ENCODE measurements around the gene CEP164. TPM values are rescaled to one million over a fixed set of nuclear protein-coding genes. Genes with fewer than 3 reads are reported as not detected.

The CEP164 gene
- polyA plus RNA-seq, 1 of the 3 experiments (the other 2 are of a cell fraction) = 27.7 TPM

DNA sequence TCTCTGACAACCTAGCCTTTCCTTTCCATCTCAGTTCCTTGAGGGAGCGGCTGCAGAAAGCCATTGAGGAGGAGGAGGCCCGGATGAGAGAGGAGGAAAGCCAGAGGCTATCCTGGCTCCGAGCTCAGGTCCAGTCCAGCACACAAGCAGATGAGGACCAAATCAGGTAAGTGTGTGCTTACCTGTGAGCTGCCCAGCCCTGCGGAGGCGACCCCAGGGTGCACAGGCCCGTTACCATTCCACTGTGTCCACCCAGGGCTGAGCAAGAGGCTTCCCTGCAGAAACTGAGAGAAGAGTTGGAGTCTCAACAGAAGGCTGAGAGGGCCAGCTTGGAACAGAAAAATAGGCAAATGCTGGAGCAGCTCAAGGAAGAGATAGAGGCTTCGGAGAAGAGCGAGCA is 63.1 kb downstream of the CEP164 start:
- H3K27me3 ChIP-seq (ENCODE audit: insufficient read depth) = no peaks in the 10 kb centered on the region
- H3K9me3 ChIP-seq = no peaks in the 10 kb centered on the region
- no peak overlapping the region for H3K4me2 ChIP-seq
- H3K79me2 ChIP-seq (ENCODE audit: insufficient read depth) = no peaks in the 10 kb centered on the region
- no peak overlapping the region for H3K9ac ChIP-seq
- TF ChIP-seq EZH2phosphoT487 (IDR thresholded peaks at IDR 0.05; ENCODE audit: borderline replicate concordance, low read depth) = no peak
- TF ChIP-seq MEF2A (IDR thresholded peaks at IDR 0.05; ENCODE audit: borderline replicate concordance, low read depth) = no peak
- TF ChIP-seq MXI1 (IDR thresholded peaks at IDR 0.05; ENCODE audit: low read depth, low read length) = no peak
- TF ChIP-seq, protein P1, sequence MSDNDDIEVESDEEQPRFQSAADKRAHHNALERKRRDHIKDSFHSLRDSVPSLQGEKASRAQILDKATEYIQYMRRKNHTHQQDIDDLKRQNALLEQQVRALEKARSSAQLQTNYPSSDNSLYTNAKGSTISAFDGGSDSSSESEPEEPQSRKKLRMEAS (IDR thresholded peaks at IDR 0.05; ENCODE audit: low read depth) = no peak
- TF ChIP-seq, protein P2, sequence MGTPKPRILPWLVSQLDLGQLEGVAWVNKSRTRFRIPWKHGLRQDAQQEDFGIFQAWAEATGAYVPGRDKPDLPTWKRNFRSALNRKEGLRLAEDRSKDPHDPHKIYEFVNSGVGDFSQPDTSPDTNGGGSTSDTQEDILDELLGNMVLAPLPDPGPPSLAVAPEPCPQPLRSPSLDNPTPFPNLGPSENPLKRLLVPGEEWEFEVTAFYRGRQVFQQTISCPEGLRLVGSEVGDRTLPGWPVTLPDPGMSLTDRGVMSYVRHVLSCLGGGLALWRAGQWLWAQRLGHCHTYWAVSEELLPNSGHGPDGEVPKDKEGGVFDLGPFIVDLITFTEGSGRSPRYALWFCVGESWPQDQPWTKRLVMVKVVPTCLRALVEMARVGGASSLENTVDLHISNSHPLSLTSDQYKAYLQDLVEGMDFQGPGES (IDR thresholded peaks at IDR 0.05; ENCODE audit: low read depth, low read length) = no peak
- TF ChIP-seq FOXJ3 (CRISPR knock-in tag; IDR thresholded peaks at IDR 0.05) = no peak
- no peak for TF ChIP-seq JUND (IDR thresholded peaks at IDR 0.05)
- TF ChIP-seq, protein P3, sequence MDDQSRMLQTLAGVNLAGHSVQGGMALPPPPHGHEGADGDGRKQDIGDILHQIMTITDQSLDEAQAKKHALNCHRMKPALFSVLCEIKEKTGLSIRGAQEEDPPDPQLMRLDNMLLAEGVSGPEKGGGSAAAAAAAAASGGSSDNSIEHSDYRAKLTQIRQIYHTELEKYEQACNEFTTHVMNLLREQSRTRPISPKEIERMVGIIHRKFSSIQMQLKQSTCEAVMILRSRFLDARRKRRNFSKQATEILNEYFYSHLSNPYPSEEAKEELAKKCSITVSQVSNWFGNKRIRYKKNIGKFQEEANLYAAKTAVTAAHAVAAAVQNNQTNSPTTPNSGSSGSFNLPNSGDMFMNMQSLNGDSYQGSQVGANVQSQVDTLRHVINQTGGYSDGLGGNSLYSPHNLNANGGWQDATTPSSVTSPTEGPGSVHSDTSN (IDR thresholded peaks at IDR 0.05) = no peak
- no peak for TF ChIP-seq GATA2 (CRISPR knock-in tag; IDR thresholded peaks at IDR 0.05)
- no peak for TF ChIP-seq SMC3 (IDR thresholded peaks at IDR 0.05; ENCODE audit: low read depth, low read length)
- TF ChIP-seq, protein P4, sequence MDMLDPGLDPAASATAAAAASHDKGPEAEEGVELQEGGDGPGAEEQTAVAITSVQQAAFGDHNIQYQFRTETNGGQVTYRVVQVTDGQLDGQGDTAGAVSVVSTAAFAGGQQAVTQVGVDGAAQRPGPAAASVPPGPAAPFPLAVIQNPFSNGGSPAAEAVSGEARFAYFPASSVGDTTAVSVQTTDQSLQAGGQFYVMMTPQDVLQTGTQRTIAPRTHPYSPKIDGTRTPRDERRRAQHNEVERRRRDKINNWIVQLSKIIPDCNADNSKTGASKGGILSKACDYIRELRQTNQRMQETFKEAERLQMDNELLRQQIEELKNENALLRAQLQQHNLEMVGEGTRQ (IDR thresholded peaks at IDR 0.05; ENCODE audit: borderline replicate concordance, low read depth, low read length) = no peak
- no peak for TF ChIP-seq RAD21 (IDR thresholded peaks at IDR 0.05; ENCODE audit: low read length)
- TF ChIP-seq NRF1 (IDR thresholded peaks at IDR 0.05; ENCODE audit: low read depth, low read length) = no peak
- no peak for TF ChIP-seq SIN3A (IDR thresholded peaks at IDR 0.05; ENCODE audit: borderline replicate concordance, low read depth, low read length)
- TF ChIP-seq GABPA (IDR thresholded peaks at IDR 0.05; ENCODE audit: low read depth) = no peak
- no peak overlapping the region for H3K4me3 ChIP-seq (ENCODE audit: low read depth in 2 of 2, low read length in 1 of 2)
- CTCF ChIA-PET = interaction anchor here (2.5 kb wide), 1 partner anchor 35 kb away, joined by 9 read pairs; no protein-coding TSS in a partner anchor
- peaks cover 26 to 67% of the 10 kb centered on the region in 2 experiments for H3K36me3 ChIP-seq (replicated peaks in 1 of 2; ENCODE audit: control insufficient read depth in 1 of 2, insufficient read depth in 2 of 2, low read length in 1 of 2)
- 93% methylated on average over 8 of the region's 8 CpGs for WGBS (ENCODE audit: low lambda C conversion rate)
- no peaks in the 10 kb centered on the region for H3K9me2 ChIP-seq
- H3K27ac ChIP-seq (ENCODE audit: low read depth in 2 of 2, low read length in 1 of 2) = no peak overlapping the region
- H4K20me1 ChIP-seq (ENCODE audit: insufficient read depth) = no peaks in the 10 kb centered on the region
- POLR2A ChIA-PET = interaction anchor here (0.6 kb wide), 1 partner anchor 36 kb away, joined by 3 read pairs; no protein-coding TSS in a partner anchor
- H3F3A ChIP-seq (replicated peaks; ENCODE audit: insufficient read depth) = peaks cover 2% of the 10 kb centered on the region
- no peak for DNase-seq
- peaks cover 0 to 4% of the 10 kb centered on the region in 2 experiments; a peak in 1 of 4 replicates for H3K4me1 ChIP-seq (ENCODE audit: control insufficient read depth in 1 of 2, insufficient read depth in 2 of 2, low read depth in 1 of 2, low read length in 1 of 2)
- H2AFZ ChIP-seq (ENCODE audit: low read depth) = no peak overlapping the region
